HepG2 (cell line): ENCODE measurements around the gene NID2.

Experiments
- ERF ChIP-seq: IDR thresholded peaks from 2 replicates; pipeline ENCODE4 v1.6.1; 2018; ENCODE audit warnings: missing biosample characterization, missing genetic modification reagents
- TF ChIP-seq, protein P1 (sequence below): sonication (generic); formaldehyde crosslinking; IDR thresholded peaks from 2 replicates; pipeline ENCODE4 v1.5.0; 2020; ENCODE audit warnings: mild to moderate bottlenecking, missing genetic modification reagents, moderate library complexity

DNA sequence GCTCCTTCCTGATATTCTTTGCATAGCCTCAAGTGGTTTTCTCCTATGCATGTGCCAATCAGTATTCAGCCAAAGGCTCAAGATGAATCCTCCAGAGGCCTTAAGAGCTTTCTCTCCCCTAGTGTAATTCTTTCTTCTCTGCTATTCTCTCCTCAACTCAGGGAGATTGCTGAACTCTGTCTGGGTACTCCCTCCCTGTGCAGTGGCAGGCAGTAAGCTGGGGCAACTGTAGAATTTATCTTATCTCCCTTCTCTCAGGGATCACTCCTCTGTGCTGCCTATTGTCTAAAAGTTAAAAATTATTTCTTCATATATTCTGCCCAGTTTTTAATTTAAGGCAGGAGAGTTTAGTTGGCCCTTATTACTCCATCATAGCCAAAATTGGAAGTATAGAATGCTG is 108.0 kb downstream of the NID2 start:
- TF ChIP-seq, protein P1, sequence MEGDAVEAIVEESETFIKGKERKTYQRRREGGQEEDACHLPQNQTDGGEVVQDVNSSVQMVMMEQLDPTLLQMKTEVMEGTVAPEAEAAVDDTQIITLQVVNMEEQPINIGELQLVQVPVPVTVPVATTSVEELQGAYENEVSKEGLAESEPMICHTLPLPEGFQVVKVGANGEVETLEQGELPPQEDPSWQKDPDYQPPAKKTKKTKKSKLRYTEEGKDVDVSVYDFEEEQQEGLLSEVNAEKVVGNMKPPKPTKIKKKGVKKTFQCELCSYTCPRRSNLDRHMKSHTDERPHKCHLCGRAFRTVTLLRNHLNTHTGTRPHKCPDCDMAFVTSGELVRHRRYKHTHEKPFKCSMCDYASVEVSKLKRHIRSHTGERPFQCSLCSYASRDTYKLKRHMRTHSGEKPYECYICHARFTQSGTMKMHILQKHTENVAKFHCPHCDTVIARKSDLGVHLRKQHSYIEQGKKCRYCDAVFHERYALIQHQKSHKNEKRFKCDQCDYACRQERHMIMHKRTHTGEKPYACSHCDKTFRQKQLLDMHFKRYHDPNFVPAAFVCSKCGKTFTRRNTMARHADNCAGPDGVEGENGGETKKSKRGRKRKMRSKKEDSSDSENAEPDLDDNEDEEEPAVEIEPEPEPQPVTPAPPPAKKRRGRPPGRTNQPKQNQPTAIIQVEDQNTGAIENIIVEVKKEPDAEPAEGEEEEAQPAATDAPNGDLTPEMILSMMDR (CRISPR knock-in tag) = no peak
- no peak for TF ChIP-seq ERF (CRISPR knock-in tag)
